HepG2 (cell line): Measurements from ENCODE around the gene SKI. TPM values are rescaled to one million over a fixed set of nuclear protein-coding genes. Genes with fewer than 3 reads are reported as not detected.

Source experiments
- RBM22 ChIP-seq: fragments of 200-400 bp; formaldehyde crosslinking; optimal IDR thresholded peaks from 2 replicates; pipeline ENCODE3; 2017; ENCODE audit warnings: mild to moderate bottlenecking, low read length, moderate library complexity
- SAFB2 ChIP-seq: sonication (generic); formaldehyde crosslinking; IDR thresholded peaks from 2 replicates; pipeline ENCODE4 v1.5.1; 2020; ENCODE audit warnings: missing genetic modification reagents, low read depth, mild to moderate bottlenecking, borderline replicate concordance
- ZNF136 ChIP-seq: sonication (generic); formaldehyde crosslinking; IDR thresholded peaks from 2 replicates; pipeline ENCODE4 v1.8.1; 2022; ENCODE audit warnings: low read depth, mild to moderate bottlenecking, moderate library complexity, missing genetic modification reagents
- ZNF431 ChIP-seq: sonication (generic); formaldehyde crosslinking; IDR thresholded peaks from 2 replicates; pipeline ENCODE4 v1.9.0; 2022; ENCODE audit warnings: missing genetic modification reagents, low read depth, mild to moderate bottlenecking, borderline replicate concordance
- polyA plus RNA-seq, 8 experiments: library from polyadenylated mRNA; depleted of rRNA in 3 of 8; stranded (reverse) in 7 of 8; unstranded in 1 of 8; fragments of >200 nt; fragmentation: Illumina TruSeq in 4 of 8; extraction: Trizol in 4 of 8; gene quantifications; 2 replicates each; pipeline versions ENCODE4 v1.2.1 to v1.2.3, GENCODE V29; 2011 to 2016; ENCODE audit warnings: low read depth in 4 of 8, missing spikeins in 1 of 8, mixed read lengths in 1 of 8; ENCODE audit not compliant: insufficient read depth in 1 of 8
- total RNA-seq, 5 experiments: library from RNA; depleted of rRNA; stranded (reverse); fragments of >200 nt; fragmentation: Illumina TruSeq; extraction: Trizol; gene quantifications; 2 replicates each; pipeline ENCODE4 v1.2.3, GENCODE V29; 2016; ENCODE audit warnings: low read depth in 1 of 5
- TF ChIP-seq, protein P1 (sequence below): sonication (generic); formaldehyde crosslinking; IDR thresholded peaks from 2 replicates; pipeline ENCODE4 v1.4.0; 2020; ENCODE audit warnings: mild to moderate bottlenecking, missing genetic modification reagents
- TF ChIP-seq, protein P2 (sequence below): sonication (generic); formaldehyde crosslinking; IDR thresholded peaks from 2 replicates; pipeline ENCODE4 v1.9.0; 2021; ENCODE audit warnings: missing genetic modification reagents, mild to moderate bottlenecking, borderline replicate concordance
- TF ChIP-seq, protein P3 (sequence below): sonication (generic); formaldehyde crosslinking; IDR thresholded peaks from 2 replicates; pipeline ENCODE4 v1.5.0; 2020; ENCODE audit warnings: mild to moderate bottlenecking, missing genetic modification reagents
- TF ChIP-seq, protein P4 (sequence below): sonication (generic); formaldehyde crosslinking; IDR thresholded peaks from 2 replicates; pipeline ENCODE4 v1.5.0; 2020; ENCODE audit warnings: mild to moderate bottlenecking, missing genetic modification reagents
- TF ChIP-seq, protein P5 (sequence below): sonication (generic); formaldehyde crosslinking; IDR thresholded peaks from 2 replicates; pipeline ENCODE4 v1.5.0; 2020; ENCODE audit warnings: missing genetic modification reagents
- TF ChIP-seq, protein P6 (sequence below), 2 experiments: sonication (generic) in 1 of 2; formaldehyde crosslinking in 1 of 2; IDR thresholded peaks; 2 replicates each; pipeline versions ENCODE4 v1.4.0 to v1.6.1; 2018 to 2020; ENCODE audit warnings: missing genetic modification reagents in 2 of 2, borderline replicate concordance in 1 of 2, low read depth in 1 of 2, mild to moderate bottlenecking in 1 of 2, missing biosample characterization in 1 of 2

Gene SKI
- total and polyA plus RNA-seq, 2 of the 13 experiments (the other 11 are each of a cell fraction or from before 2014, with no cell fraction given) = 4.7 to 6.9 TPM

DNA sequence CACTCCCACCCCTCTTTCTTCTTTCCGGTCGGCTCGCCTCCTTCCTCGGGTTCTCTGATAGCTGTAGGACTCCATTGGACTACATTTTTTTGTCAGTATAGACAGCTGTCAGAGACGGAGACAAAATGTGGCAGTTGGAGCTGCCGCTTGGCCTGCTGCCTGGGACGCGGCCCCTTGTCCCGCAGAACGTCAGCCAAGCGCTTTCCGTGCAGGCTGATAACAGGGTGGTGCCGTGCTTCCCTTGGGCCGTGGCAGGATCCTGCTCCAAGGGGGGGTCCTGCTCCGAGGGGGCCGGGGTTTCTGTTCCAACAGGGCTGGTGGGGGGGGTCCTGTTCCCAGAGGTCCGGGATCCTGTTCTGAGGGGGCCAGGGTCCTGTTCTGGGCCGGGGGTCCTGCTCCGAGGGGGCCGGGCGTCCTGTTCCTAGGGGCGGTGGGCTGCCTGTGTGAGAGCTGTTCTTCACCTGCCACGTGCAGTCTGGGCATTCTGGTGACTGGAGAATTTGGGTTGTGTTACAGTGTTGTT lies 4.9 kb downstream of the SKI start (continued):
- TF ChIP-seq, protein P1, sequence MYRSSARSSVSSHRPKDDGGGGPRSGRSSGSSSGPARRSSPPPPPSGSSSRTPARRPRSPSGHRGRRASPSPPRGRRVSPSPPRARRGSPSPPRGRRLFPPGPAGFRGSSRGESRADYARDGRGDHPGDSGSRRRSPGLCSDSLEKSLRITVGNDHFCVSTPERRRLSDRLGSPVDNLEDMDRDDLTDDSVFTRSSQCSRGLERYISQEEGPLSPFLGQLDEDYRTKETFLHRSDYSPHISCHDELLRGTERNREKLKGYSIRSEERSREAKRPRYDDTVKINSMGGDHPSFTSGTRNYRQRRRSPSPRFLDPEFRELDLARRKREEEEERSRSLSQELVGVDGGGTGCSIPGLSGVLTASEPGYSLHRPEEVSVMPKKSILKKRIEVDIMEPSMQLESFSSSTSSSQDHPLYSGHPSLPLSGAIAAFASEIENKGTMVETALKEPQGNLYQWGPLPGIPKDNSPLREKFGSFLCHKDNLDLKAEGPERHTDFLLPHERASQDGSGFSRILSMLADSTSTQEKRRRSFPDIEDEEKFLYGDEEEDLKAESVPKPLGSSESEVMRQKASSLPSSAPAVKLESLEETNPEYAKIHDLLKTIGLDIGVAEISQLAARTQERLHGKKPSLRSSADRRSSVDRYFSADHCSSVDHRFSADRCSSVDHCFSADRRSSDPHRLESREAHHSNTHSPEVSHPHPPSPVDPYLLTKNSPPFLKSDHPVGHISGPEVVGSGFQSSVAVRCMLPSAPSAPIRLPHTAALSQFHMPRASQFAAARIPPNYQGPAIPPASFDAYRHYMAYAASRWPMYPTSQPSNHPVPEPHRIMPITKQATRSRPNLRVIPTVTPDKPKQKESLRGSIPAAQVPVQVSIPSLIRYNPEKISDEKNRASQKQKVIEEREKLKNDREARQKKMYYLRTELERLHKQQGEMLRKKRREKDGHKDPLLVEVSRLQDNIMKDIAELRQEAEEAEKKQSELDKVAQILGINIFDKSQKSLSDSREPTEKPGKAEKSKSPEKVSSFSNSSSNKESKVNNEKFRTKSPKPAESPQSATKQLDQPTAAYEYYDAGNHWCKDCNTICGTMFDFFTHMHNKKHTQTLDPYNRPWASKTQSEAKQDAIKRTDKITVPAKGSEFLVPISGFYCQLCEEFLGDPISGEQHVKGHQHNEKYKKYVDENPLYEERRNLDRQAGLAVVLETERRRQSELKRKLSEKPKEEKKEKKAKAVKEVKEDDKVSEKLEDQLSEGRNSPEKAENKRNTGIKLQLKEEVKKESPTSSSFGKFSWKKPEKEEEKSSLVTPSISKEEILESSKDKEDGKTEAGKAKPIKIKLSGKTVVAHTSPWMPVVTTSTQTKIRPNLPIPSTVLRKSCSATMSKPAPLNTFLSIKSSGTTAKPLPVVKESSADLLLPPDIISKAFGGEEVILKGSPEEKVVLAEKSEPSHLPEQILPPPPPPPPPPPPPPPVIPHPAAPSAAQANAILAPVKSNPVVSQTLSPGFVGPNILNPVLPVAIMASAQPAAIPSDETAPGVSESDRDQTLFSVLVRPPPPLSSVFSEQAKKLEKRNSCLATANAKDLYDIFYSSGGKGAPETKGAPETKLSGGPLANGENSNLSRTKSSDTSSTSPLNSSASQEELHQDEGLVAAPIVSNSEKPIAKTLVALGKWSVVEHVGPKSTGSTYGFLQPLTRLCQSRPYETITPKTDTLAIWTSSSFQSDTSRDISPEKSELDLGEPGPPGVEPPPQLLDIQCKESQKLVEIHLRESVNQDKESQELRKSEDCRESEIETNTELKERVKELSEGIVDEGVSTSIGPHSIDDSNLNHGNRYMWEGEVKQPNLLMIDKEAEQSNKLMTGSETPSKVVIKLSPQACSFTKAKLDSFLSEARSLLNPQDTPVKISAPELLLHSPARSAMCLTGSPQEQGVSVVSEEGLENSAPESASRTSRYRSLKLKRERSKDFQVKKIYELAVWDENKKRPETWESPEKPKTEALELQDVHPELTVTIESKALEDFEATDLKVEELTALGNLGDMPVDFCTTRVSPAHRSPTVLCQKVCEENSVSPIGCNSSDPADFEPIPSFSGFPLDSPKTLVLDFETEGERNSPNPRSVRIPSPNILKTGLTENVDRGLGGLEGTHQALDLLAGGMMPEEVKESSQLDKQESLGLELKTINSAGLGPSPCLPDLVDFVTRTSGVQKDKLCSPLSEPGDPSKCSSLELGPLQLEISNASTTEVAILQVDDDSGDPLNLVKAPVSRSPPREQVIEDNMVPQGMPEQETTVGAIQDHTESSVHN = 0 out of 2 replicates have a peak, but pooled peaks have one; percentile 4
- TF ChIP-seq ZNF136 (CRISPR knock-in tag) (peak; percentile 19; the same call in 1 of the 2 replicates), SAFB2 (0 out of 2 replicates have a peak, but pooled peaks have one; percentile 36), RBM22 (peak; percentile 31), ZNF431 (CRISPR knock-in tag) (0 out of 2 replicates have a peak, but pooled peaks have one; percentile 13)
- TF ChIP-seq, protein P2, sequence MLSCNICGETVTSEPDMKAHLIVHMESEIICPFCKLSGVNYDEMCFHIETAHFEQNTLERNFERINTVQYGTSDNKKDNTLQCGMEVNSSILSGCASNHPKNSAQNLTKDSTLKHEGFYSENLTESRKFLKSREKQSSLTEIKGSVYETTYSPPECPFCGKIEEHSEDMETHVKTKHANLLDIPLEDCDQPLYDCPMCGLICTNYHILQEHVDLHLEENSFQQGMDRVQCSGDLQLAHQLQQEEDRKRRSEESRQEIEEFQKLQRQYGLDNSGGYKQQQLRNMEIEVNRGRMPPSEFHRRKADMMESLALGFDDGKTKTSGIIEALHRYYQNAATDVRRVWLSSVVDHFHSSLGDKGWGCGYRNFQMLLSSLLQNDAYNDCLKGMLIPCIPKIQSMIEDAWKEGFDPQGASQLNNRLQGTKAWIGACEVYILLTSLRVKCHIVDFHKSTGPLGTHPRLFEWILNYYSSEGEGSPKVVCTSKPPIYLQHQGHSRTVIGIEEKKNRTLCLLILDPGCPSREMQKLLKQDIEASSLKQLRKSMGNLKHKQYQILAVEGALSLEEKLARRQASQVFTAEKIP (CRISPR knock-in tag) = no peak
- TF ChIP-seq, protein P3, sequence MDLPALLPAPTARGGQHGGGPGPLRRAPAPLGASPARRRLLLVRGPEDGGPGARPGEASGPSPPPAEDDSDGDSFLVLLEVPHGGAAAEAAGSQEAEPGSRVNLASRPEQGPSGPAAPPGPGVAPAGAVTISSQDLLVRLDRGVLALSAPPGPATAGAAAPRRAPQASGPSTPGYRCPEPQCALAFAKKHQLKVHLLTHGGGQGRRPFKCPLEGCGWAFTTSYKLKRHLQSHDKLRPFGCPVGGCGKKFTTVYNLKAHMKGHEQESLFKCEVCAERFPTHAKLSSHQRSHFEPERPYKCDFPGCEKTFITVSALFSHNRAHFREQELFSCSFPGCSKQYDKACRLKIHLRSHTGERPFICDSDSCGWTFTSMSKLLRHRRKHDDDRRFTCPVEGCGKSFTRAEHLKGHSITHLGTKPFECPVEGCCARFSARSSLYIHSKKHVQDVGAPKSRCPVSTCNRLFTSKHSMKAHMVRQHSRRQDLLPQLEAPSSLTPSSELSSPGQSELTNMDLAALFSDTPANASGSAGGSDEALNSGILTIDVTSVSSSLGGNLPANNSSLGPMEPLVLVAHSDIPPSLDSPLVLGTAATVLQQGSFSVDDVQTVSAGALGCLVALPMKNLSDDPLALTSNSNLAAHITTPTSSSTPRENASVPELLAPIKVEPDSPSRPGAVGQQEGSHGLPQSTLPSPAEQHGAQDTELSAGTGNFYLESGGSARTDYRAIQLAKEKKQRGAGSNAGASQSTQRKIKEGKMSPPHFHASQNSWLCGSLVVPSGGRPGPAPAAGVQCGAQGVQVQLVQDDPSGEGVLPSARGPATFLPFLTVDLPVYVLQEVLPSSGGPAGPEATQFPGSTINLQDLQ = 0 out of 2 replicates have a peak, but pooled peaks have one; percentile 7
- TF ChIP-seq, protein P4, sequence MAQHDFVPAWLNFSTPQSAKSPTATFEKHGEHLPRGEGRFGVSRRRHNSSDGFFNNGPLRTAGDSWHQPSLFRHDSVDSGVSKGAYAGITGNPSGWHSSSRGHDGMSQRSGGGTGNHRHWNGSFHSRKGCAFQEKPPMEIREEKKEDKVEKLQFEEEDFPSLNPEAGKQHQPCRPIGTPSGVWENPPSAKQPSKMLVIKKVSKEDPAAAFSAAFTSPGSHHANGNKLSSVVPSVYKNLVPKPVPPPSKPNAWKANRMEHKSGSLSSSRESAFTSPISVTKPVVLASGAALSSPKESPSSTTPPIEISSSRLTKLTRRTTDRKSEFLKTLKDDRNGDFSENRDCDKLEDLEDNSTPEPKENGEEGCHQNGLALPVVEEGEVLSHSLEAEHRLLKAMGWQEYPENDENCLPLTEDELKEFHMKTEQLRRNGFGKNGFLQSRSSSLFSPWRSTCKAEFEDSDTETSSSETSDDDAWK = no peak
- TF ChIP-seq, protein P5, sequence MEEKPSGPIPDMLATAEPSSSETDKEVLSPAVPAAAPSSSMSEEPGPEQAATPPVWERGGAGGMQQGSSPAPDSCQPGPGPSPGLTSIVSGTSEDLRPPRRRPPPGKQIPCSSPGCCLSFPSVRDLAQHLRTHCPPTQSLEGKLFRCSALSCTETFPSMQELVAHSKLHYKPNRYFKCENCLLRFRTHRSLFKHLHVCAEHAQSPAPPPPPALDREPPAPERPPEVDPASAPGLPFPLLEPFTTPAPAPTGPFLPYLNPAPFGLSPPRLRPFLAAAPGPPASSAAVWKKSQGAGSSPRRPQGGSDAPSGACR (CRISPR knock-in tag) = no peak
- TF ChIP-seq, protein P6, sequence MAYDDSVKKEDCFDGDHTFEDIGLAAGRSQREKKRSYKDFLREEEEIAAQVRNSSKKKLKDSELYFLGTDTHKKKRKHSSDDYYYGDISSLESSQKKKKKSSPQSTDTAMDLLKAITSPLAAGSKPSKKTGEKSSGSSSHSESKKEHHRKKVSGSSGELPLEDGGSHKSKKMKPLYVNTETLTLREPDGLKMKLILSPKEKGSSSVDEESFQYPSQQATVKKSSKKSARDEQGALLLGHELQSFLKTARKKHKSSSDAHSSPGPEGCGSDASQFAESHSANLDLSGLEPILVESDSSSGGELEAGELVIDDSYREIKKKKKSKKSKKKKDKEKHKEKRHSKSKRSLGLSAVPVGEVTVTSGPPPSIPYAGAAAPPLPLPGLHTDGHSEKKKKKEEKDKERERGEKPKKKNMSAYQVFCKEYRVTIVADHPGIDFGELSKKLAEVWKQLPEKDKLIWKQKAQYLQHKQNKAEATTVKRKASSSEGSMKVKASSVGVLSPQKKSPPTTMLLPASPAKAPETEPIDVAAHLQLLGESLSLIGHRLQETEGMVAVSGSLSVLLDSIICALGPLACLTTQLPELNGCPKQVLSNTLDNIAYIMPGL (CRISPR knock-in tag; IDR thresholded peaks at IDR 0.05; ENCODE audit: borderline replicate concordance in 1 of 2, low read depth in 1 of 2) = peak in 1 of 2 experiments; percentile 13; a peak in 1 of 4 replicates
